Stimulated activated CD8-positive, alpha-beta memory T cell treated with anti-CD3 and anti-CD28 coated beads, Interleukin-15, amount 100 ng/mL, for 48 hours (primary cell): ENCODE data around the gene FER.
"Not testable (repeated sequence)": the region's sequence is repeated elsewhere in the genome, so short reads cannot be mapped to it uniquely, and the experiment has no call there.

Experiments
- DNase-seq, 2 donors: peaks; one replicate each; pipeline ENCODE4 v3.0.0-alpha.2; 2020; ENCODE audit warnings: low read depth in 2 of 2

Gene FER

DNA sequence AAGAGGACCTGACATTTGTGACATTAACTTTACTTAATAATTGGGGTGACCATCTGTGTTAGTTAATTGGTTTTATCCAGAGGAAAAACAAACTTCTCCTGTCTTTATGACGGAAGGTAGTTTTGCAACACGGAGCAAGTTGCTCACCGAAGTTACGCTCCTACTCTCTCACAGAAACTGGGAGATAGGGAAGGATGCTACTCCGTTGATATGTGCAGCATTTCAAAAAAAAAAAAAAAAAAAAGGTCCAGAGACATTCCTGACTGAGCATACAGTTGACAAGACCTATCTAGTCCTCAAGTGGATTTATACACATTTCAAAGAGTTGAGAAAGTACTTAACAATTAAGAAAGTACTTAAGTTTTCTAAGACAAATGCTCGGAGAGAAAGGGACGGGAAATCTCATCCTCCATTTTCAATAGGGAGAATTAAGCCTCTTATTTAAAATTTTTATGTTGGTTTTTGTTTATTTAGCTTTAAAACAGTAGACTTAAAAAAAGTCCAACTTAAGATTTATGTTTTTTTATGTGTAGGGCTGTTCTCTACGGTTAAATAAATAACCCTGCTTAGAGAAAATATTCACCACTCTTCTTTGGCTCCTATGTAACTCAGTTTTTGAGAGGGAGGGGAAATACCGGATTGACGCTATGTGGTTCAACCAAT is 455 bp upstream of the FER start:
- no peak for DNase-seq

DNA sequence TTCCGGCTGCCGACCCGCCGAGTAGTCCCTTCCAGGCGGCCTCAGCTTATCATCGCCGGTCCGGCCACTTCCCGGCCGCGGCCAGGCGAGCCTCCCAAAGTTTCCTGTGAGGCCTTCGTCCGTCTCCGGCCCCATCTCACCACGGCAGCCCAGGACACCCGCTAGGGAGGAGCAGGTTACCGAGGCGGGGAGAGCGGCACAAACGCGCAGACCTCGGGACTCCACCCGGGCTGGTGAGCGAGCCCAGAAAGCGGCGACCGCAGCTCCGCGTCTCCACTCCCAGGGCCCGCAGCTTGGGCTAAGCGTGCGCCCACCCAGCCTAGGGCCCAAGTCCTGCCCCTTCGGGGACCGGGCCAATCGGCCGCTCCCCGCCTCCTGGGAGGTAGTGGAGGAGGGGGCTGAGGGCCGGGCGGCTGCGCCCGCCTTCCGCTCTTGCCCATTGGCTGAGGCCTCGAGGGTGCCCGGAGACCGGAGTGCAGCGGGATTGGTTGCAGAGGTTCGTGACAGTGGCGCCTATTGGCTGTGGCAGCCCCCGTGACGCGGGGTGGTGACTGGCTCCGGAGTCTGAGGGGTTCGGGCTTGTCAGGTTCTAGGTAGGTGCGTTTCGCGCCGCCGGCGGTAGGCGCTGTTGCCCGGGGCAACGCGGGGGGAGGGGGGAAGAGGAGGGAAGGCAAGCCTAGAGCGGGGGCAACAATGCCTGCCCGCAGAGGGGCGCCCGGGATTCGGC is 867 bp downstream of the FER start:
- DNase-seq: peak; percentile 97

DNA sequence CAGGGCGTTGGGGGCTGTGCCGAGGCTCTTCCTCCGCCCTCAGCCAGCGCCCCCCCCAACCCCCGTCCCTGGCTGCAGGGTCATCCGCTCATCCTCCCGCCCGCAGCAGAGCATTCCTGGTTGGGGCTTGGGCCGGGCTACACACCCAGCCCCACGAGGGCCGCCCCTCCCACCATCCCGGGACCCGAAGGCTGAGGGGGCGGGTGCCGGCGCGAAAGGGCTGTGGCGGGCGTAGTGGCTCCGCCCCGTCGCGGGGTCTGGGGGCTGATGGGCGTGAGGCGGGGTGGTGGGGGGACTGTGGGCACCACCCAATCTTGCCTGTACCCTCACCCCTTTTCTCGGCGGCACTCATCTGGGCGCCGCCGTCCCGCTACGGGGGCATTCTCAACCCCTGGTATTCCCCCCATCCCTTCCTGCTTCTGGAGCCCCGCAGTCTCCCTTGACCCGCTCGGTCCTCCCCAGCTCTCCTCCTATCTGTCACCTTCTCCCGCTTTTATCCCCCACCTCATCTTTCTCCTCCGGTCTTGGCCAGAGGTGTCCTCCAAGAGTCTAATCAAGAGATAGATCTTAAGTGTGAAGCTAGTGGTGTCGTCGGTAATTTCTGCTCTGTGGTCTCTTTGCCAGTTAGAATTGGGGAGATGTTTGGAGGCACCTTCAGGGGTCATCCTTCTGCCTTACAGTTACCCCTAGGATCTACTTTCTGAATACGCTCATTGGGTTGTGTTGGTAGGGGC is 1.6 kb downstream of the FER start:
- peak; percentile 25 to 38 for DNase-seq

DNA sequence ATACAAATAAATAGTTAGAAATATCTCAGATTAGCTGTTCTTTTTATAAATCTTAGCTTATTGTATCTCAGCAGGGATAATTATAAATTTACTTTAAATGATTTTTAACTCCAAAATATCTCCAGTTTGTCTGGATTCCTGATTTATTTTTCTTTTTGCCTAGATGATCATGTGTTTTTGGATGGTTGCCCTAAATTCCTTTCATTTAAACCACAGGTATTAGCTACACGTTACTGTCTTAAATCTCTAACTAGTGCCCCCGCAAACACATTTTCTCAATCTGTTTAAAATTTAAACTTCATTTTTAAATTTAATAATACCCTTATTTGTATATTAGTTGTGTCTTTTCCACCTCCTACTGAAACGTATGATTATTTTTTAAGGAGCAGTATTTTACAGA is 5.6 kb downstream of the FER start:
- no peak for DNase-seq

DNA sequence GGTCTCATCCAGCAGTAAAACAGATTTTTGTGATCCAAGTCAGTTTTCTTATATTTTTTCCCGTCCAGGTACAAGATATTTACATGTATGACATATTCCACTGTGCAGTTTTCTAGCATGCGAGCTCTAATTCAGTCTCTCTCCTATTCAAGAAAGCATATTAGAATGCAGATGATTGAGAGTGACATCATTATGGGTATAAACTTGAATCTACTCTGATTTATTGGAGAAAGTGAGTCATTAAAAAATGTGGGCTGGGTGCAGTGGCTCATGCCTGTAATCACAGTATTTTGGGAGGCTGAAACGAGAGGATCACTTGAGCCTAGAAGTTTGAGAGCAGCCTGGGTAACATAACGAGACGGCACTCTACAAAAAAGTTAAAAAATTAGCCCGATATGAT is 6.2 kb downstream of the FER start:
- no peak for DNase-seq

DNA sequence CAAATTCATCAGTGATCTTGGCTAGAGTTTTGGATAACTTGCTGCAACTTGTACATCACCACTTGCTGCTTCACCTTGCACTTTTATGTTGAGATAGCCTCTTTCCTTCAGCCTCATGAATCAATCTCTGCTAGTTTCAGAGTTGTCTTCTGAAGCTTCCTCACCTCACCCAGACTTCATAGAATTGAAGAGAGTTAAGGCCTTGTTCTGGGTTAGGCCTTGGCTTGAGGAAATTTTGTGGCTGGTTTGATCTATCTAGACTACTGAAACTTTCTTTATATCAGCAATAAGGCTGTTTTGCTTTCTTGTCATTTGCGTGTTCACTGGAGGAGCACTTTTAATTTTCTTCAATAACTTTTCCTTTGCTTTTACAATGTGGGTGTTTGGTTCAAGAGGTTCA is 12.8 kb downstream of the FER start:
- DNase-seq: no peak

DNA sequence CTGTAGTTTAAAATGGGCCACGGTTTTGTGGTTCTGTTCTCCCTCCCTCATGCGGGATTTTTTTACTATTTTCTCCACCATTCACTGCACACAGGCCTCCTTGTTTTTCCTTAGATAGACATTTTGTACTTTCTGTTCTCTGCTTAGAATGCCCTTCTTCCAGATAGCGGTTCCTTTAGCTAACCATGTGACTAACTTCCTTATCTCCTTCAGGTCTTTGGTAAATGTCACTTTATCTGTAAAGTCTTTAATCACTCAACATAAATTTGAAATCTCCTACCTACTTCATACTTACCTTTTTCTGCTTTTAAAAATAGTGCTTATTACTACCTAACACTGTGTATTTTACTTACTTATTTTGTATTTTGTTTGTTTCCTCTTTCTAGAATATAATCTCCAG is 15.0 kb downstream of the FER start:
- DNase-seq: no peak

DNA sequence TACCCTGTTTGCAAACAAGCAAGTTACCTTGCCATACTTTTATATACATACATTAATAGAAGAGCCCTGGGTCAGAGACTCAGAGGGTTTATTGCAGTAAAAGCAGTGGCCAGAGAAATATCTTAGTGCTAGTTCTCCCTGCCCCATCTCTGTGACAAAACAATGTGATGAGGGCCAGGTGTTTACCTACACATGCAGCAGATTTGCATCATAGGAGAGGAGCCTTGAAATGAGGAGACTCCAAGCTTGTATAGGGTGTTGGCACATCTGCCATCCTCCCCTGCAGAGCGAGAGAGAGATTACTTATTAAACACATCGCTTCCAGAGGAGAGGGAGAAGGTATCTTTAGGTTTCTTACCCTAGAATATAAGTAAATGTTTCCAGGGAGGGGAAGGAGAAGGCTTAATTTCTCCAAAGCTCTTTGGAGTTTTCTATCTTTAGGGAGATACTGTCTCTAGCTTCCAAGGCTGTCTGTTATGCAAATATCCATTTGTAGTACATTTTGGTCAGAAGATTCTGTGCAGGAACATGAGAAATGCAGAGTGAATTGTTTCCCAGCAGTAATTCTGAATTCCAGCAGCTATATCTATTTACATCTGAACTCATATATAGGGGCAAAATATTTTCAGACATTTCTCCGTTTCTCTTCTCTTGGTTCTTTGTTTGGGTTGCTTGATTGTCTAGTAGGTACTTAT is 15.7 kb downstream of the FER start:
- DNase-seq: no peak

DNA sequence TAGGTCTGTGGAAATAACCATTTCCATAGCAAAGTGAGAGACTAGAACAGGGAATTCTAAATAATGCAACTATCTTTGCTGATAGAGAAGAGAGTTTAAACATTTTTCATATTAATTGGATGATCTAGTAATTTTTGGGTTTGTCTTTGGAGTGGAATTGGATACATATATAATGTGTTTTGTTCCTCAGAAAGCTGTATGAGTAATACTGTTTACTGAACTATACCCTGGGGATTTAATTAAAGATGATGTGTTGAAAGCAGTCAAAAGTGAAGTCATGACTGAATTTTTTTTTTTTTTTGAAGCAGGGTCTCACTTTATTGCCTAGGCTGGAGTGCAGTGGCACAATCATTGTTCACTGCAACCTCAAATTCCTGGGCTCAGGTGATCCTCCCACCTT is 17.9 kb downstream of the FER start:
- DNase-seq: no peak

DNA sequence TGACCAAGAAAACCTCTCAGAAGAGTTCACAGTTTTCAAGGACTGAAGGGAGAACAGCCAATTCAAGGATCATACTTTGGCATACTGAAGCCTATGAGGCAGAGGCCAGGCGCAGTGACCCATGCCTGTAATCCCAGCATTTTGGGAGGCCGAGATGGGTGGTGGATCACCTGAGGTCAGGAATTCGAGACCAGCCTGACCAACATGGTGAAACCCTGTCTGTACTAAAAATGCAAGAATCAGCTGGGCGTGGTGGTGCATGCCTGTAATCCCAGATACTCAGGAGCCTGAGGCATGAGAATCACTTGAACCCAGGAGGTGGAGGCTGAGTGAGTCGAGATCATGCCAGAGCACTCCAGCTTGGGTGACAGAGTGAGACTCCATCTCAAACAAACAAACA is 19.2 kb downstream of the FER start:
- not testable (repeated sequence) for DNase-seq

DNA sequence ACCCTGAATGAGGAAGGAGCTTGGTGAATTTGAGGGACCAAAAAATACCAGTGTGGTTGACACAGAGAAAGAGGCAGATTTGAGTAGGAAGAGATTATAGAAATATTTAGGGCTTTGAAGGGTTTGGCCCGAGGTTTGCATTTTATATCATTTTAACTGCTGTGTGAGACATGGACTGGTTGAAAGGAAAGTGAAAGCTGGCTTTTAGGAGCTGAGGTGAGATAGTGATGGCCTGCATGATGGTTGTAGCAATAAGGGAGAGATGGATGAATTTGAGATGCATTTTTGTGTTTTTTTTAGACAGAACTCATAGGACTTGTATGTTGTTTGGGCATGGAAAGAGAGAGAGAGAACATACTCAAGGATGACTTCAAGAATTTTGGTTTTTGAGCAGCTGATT is 21.7 kb downstream of the FER start:
- DNase-seq: no peak

DNA sequence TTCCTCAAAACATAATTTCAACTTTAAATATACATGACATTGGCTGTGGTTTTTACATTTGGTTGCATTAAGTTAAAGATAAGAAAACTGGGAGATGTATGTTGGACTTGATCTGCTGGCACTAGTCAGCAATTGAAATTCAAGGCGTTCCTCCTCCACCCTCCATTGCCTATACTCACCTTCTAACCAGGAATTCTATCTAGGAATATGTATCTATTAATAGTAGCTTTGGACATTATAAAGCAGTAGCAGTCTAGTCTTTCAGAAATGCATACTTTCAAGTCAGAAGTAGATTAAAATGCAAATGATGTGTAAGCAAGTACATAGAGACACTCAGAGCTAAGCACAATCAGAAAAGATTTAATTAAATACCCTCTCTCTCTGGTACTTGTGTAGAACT is 24.9 kb downstream of the FER start:
- DNase-seq: no peak

DNA sequence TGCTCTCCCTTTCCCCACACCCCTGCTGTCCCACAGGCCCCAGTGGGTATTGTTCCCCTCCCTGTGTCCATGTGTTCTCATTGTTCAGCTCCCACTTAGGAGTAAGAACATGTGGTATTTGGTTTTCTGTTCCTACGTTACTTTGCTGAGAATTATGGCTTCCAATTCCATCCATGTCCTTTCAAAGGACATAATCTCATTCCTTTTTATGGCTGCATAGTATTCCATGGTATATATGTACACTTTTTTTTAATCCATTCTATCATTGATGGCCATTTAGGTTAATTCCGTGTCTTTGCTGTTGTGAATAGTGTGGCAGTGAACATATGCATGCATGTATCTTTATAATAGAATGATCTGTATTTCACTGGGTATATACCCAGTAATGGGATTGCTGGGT is 25.6 kb downstream of the FER start:
- no peak for DNase-seq

DNA sequence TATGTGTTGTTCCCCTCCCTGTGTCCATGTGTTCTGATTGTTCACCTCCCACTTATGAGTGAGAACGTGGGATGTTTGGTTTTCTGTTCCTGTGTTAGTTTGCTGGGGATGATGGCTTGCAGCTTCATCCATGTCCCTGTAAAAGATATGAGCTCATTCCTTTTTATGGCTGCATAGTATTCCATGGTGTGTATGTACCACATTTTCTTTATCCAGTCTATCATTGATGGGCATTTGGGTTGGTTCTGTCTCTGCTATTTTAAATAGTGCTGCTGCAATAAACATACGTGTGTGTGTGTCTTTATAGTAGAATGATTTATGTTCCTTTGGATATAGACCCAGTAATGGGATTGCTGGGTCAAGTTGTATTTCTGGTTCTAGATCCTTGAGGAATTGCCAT is 26.4 kb downstream of the FER start:
- DNase-seq: not testable (repeated sequence)

DNA sequence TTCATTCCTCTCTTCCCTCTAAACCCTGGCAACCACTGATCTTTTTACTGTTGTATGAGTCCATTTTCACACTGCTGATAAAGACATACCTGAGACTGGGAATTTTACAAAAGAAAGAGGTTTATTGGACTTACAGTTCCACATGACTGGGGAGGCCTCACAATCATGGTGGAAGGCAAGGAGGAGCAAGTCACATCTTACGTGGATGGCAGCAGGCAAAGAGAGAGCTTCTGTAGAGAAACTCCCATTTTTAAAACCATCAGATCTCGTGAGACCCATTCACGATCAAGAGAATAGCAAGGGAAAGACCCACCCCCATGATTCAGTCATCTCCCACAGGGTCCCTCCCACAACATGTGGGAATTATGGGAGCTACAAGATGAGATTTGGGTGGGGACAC is 29.9 kb downstream of the FER start:
- DNase-seq: not testable (repeated sequence)

DNA sequence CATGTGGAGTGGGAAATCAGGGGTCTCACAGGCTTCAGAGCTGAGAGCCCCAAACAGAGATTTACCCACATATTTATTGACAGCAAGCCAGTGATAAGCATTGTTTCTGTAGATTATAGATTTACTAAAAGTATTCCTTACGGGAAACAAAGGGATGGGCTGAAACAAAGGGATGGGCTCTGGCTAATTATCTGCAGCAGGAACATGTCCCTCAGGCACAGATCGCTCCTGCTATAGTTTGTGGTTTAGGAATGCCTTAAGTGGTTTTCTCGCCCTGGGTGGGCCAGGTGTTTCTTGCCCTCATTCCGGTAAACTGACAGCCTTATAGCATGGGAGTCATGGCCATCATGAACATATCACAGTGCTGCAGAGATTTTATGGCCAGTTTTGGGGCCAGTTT is 36.9 kb downstream of the FER start:
- not testable (repeated sequence) for DNase-seq

DNA sequence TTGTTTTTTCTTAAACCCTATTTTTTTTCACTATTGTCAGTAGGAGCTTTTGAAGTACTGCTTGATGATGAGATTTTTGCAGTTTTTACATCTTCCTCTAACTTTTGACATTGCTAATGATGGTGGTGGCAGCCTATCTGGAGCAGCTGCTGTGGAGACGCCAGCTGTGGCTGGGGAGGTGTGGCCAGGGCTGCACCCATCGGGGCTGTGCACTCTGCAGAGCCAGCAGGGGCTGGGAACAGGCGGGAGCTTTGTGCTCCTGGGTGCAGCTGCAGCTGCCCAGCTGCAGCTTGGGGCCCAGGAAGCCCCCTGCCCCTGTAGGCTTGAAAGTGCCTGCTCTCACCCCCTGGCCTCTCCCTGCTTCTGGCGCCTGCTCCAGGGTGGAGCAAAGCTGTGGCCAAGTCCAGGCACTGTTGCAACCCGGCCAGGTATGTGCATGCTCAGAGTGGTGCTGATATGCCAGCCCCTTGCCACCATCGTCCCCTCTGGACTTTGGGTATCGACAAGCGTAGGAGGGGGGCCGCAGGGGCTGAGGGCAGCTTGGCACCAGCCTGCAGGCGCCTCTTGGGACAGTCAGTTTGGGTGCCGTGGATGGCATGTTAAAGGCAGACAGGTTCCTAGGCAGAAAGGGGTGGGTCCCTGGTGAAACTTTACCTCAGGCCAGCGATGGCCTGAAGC is 39.2 kb downstream of the FER start:
- DNase-seq: no peak

DNA sequence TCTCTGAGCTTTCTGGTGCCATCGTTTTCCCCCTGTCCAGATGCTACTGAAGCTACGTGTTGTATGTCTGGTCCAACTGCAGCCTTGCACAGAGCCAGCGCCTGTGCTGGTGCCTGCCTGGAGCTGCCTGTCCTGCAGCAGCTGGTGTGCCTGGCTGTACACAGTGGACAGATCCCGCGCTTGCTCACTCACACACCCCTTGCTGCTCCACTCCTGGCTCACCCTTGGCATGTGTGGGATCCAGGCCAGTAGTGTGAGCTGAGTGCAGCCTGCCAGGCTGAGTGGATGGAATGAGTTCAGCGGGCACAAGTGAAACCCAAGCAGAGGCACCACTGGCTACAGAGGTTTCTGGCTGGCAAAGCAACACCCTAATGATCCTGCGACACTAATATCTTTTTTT is 40.4 kb downstream of the FER start:
- DNase-seq: no peak

DNA sequence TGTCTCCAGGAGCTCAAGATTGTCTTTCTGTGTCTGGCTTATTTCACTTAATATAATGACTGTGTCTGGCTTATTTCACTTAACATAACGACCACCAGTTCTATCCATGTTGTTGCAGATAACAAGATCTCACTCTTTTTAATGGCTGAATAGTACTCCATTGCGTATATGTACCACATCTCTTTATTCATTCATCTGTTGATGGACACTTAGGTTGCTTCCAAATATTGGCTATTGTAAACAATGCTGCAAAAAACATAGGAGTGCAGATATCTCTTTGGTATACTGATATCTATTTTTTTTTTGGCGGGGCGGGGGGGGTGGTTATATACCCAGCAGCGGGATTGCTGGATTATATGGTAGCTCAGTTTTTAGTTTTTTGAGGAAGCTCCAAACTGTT is 45.5 kb downstream of the FER start:
- no peak for DNase-seq

DNA sequence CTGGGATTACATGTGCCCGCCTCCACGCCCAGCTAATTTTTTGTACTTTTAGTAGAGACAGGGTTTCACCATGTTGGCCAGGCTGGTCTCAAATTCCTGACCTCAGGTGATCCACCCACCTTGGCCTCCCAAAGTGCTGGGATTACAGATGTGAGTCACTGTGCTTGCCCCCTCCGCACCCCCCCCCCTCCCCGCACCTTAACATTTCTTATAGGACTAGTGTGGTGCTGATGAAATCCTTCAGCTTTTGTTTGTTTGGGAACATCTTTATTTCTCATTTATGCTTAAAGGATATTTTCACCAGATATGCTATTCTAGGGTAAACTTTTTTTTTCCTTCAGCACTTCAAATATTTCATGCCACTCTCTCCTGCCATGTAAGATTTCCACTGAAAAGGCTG is 46.7 kb downstream of the FER start:
- not testable (repeated sequence) for DNase-seq

DNA sequence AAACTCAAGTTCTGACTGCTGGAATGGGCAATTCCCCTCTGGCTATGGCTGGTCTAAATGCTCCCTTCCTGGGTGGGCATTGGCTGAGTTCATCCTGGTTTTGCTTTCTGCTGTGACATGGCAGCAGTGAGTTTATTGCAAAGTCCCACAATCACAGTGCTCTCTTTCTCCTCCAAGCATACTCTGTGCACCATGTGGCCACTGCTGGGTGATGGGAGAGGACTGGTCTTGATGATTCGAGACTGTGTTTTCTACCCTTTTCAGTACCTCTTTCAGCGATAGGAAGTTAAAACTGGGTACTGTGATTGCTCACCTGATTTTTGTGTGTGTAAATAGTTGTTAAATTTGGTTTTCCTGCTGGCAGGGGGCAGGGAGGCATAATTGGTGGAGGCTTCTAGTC is 49.7 kb downstream of the FER start:
- DNase-seq: no peak

DNA sequence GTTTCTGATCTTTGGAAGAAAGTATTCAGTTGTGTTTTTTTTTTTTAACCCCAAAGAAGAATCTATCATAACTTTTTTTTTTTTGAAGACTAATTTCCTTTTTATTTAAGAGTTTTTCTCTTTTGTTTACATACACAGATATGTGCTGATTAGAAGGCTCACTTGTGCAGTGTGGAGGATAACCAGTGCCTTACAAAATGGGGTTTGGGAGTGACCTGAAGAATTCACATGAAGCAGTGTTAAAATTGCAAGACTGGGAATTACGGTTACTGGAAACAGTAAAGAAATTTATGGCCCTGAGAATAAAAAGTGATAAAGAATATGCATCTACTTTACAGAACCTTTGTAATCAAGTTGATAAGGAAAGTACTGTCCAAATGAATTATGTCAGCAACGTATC is 50.3 kb downstream of the FER start:
- DNase-seq: no peak
